Right lobe of liver (tissue), 4 donors: ENCODE results near the gene MAML3.

ENCODE experiments used
- POLR2A ChIP-seq: fragments of 450-650 bp; IDR thresholded peaks from one replicate; pipeline ENCODE4 v1.6.1; 2017; ENCODE audit warnings: antibody characterized with exemption, mild to moderate bottlenecking
- TF ChIP-seq, protein P1 (sequence below), 4 donors: fragments of 200-600 bp in 3 of 4; fragments of 450-650 bp in 1 of 4; IDR thresholded peaks; one replicate each; pipeline versions ENCODE4 v1.5.1 to v1.8.0; 2016 to 2022; ENCODE audit warnings: antibody characterized with exemption in 4 of 4, mild to moderate bottlenecking in 2 of 4
- donor health status: DM: no; HTN: no; CAD: no.
- donor health status: DM: no; HTN: no; CAD: no.
- donor health status: DM: no; HTN: yes; CAD: no.

DNA sequence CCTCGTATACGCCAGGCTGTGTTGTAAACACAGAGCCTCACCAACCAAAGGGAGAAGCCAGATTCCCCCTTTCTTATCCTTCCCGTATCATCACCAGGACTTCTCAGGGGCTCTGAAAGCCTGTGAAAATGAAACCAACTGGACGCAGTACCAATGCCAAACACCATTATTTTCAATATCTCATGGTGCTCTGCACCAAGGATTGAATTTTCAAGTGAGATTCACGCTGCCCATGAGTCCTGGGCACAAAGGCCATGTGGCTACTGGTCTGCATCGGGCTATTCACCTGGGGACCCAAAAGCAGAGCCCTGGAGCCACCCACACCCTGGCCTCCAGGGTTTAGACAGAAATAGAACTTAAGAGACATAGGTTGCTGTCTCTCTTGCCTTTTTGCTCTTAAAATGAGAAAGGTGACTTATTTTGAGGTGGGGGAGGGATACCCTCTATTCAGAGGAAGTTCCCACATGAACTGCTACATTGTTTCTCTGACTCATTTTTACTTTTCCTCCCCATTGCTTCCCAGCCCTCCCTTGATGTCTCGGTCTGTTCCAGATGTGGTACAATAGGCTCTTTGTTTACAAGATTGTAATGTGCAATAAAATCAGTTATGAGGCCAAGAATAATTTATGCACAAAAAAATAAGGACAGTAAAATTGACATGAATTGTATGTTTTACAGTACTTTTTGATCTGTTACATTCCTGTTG lies 55.4 kb downstream of the MAML3 start:
- TF ChIP-seq, protein P1, sequence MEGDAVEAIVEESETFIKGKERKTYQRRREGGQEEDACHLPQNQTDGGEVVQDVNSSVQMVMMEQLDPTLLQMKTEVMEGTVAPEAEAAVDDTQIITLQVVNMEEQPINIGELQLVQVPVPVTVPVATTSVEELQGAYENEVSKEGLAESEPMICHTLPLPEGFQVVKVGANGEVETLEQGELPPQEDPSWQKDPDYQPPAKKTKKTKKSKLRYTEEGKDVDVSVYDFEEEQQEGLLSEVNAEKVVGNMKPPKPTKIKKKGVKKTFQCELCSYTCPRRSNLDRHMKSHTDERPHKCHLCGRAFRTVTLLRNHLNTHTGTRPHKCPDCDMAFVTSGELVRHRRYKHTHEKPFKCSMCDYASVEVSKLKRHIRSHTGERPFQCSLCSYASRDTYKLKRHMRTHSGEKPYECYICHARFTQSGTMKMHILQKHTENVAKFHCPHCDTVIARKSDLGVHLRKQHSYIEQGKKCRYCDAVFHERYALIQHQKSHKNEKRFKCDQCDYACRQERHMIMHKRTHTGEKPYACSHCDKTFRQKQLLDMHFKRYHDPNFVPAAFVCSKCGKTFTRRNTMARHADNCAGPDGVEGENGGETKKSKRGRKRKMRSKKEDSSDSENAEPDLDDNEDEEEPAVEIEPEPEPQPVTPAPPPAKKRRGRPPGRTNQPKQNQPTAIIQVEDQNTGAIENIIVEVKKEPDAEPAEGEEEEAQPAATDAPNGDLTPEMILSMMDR (IDR thresholded peaks at IDR 0.05) = no peak
- no peak for TF ChIP-seq POLR2A
